Activated T-helper 1 cell treated with anti-CD3 and anti-CD28 coated beads, Interleukin-12 subunit alpha, Interleukin-12 subunit beta, Interleukin-2, Interleukin-4 antibody, amounts not matched to agents 30 ng/mL and 10 ng/mL and 1 ng/mL, durations not matched to agents 14 hours and 24 hours and 36 hours (primary cell): Measurements from ENCODE around the gene DNAJC25. TPM values are rescaled to one million over a fixed set of nuclear protein-coding genes. Genes with fewer than 3 reads are reported as not detected.
"Not testable (repeated sequence)": the region's sequence is repeated elsewhere in the genome, so short reads cannot be mapped to it uniquely, and the experiment has no call there.

Experiments used
- DNase-seq: peaks from one replicate; pipeline ENCODE4 v3.0.0; 2021; ENCODE audit warnings: low spot score
- H3K27ac Mint-ChIP-seq: one replicate; pipeline ENCODE4 v1.8.0; 2021; ENCODE audit warnings: mild to moderate bottlenecking, mixed read lengths
- H3K27me3 Mint-ChIP-seq: one replicate; pipeline ENCODE4 v1.8.0; 2022; ENCODE audit warnings: mild to moderate bottlenecking, moderate library complexity, mixed read lengths; ENCODE audit not compliant: insufficient read depth
- H3K36me3 Mint-ChIP-seq: one replicate; pipeline ENCODE4 v1.8.0; 2021; ENCODE audit warnings: low read depth, mixed read lengths
- H3K4me1 Mint-ChIP-seq: one replicate; pipeline ENCODE4 v1.8.0; 2021; ENCODE audit warnings: low read depth, mixed read lengths
- H3K4me3 Mint-ChIP-seq: one replicate; pipeline ENCODE4 v1.8.0; 2021; ENCODE audit warnings: mild to moderate bottlenecking, moderate library complexity, mixed read lengths
- H3K9me3 Mint-ChIP-seq: one replicate; pipeline ENCODE4 v1.8.0; 2021; ENCODE audit warnings: mixed read lengths
- intact Hi-C: fragments of 100-400 bp; cut with micrococcal nuclease; formaldehyde crosslinking; loops from one replicate; pipeline ENCODE4 v1.15.1; 2024
- total RNA-seq: library from RNA; stranded (reverse); gene quantifications from 2 replicates; pipeline ENCODE4 v1.2.3, GENCODE V29; 2022

The DNAJC25 gene
- total RNA-seq, 1 donor from 2014 or later: 5.8 TPM

DNA sequence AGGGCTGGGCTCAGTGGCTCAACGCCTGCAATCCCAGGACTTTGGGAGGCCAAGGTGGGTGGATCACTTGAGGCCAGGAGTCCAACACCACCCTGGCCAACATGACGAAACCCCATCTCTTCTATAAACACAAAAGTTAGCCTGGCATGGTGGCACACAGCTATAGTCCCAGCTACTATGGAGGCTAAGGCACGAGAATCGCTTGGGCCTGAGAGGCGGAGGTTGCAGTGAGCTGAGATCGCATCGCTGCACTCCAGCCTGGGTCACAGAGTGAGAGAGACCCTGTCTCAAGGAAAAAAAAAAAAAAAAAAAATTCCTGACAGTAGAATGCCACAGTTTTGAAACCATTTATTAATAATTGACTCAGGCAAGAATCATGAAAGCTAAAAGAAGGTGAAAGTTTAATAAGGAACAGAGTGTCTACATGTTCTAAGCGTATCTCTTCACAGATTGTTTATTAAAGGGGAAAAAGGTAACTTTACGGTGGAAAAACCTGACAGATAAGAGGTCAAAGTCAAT, 26.0 kb upstream of the DNAJC25 start:
- intact Hi-C loops: no loop called here

GRCh38 chr9:111610149-111610548, 21.0 kb upstream of the DNAJC25 start:
- Mint-ChIP-seq H3K4me1 (no peaks in the 10 kb centered on the region), H3K27ac (no peak overlapping the region), H3K4me3 (no peak overlapping the region), H3K9me3 (no peaks in the 10 kb centered on the region), H3K27me3 (peaks cover 16% of the 10 kb centered on the region), H3K36me3 (no peaks in the 10 kb centered on the region)
- DNase-seq: no peak
- intact Hi-C loops: no loop called here

More for the DNA sequence above, 26.0 kb upstream of the DNAJC25 start:
- Mint-ChIP-seq H3K4me3 (no peak overlapping the region), H3K36me3 (no peaks in the 10 kb centered on the region), H3K27ac (no peak overlapping the region), H3K9me3 (no peaks in the 10 kb centered on the region), H3K4me1 (no peaks in the 10 kb centered on the region), H3K27me3 (peaks cover 21% of the 10 kb centered on the region)
- DNase-seq: no peak

DNA sequence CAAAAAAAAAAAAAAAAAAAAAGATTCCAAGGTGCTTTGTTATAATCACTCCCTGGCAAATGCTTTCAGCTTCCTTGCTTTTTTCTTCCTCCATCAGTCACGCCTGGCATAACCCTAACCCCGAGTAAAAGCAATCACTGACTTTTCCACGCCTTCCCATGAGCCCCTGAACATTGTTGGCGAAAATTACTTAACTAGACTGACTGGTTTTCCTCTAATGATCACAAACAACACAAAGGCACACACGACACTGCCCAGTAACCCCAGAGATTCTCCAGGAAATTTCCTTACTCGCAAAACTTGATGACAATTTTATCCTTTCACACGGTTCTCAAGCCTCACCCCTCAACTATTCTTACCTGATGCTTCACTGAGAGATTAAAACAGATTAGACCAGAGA, 20.3 kb upstream of the DNAJC25 start:
- H3K27ac Mint-ChIP-seq: no peak overlapping the region
- no peaks in the 10 kb centered on the region for H3K36me3 Mint-ChIP-seq
- intact Hi-C loops: no loop called here
- H3K4me1 Mint-ChIP-seq: no peaks in the 10 kb centered on the region
- no peak for DNase-seq
- H3K9me3 Mint-ChIP-seq: no peaks in the 10 kb centered on the region
- H3K27me3 Mint-ChIP-seq: peaks cover 19% of the 10 kb centered on the region
- H3K4me3 Mint-ChIP-seq: no peak overlapping the region

- no peak overlapping the region for H3K4me3 Mint-ChIP-seq
- no peaks in the 10 kb centered on the region for H3K36me3 Mint-ChIP-seq
- H3K9me3 Mint-ChIP-seq: no peaks in the 10 kb centered on the region
- intact Hi-C loops: no loop called here
- no peak overlapping the region for H3K27ac Mint-ChIP-seq
- DNase-seq: no peak
- H3K4me1 Mint-ChIP-seq: no peaks in the 10 kb centered on the region
- H3K27me3 Mint-ChIP-seq: peaks cover 12% of the 10 kb centered on the region
Observed at GRCh38 chr9:111613436-111614040, 17.6 kb upstream of the DNAJC25 start.

- Mint-ChIP-seq H3K4me1 (no peaks in the 10 kb centered on the region), H3K9me3 (no peaks in the 10 kb centered on the region), H3K27ac (no peak overlapping the region), H3K36me3 (no peaks in the 10 kb centered on the region), H3K27me3 (peaks cover 12% of the 10 kb centered on the region), H3K4me3 (no peak overlapping the region)
- intact Hi-C loops: no loop called here
- no peak for DNase-seq
Observed at GRCh38 chr9:111615928-111616327, 15.2 kb upstream of the DNAJC25 start.

DNA sequence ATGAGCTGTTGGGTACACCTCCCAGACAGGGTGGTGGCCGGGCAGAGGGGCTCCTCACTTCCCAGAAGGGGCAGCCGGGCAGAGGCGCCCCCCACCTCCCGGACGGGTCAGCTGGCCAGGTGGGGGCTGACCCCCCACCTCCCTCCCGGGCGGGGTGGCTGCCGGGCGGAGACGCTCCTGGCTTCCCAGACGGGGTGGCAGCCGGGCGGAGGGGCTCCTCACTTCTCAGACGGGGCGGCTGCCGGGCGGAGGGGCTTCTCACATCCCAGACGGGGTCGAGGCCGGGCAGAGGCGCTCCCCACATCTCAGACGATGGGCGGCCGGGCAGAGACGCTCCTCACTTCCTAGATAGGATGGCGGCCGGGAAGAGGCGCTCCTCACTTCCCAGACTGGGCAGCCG, 13.8 kb upstream of the DNAJC25 start:
- H3K36me3 Mint-ChIP-seq, H3K27ac Mint-ChIP-seq, intact Hi-C loops, H3K4me1 Mint-ChIP-seq, H3K9me3 Mint-ChIP-seq, H3K4me3 Mint-ChIP-seq, DNase-seq: not testable (repeated sequence)
- H3K27me3 Mint-ChIP-seq: peaks cover 11% of the 10 kb centered on the region

DNA sequence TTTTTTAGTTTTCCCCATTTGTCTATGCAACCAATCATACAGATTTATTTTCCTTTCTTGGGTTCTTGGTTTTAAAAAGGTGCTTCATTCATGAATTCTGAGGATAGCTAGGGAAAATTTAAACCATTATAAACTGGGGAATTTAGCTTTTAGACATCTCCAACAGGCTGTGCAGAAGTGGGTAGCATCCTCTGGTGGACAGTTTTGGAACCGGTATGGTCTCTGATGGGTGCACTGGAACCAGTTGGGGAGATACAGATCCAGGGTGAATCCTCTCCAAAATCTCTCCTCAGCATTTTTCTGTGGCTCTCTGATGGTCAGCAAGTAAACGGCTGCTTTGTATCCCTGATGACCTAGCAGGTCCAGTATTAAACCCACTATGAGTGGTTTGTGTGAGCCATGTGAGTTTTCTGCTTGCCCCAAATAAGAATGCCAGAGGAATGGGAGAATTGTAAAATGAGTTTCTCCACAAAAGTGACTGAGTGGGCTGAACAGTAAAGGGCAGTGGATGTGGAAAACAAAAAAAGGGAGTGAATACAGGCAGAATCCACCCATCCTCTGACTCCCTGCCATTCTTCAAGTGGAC, 9.1 kb upstream of the DNAJC25 start:
- Mint-ChIP-seq H3K27ac (no peak overlapping the region), H3K9me3 (no peaks in the 10 kb centered on the region), H3K36me3 (no peaks in the 10 kb centered on the region), H3K4me3 (no peak overlapping the region), H3K4me1 (no peaks in the 10 kb centered on the region), H3K27me3 (peaks cover 8% of the 10 kb centered on the region)
- no peak for DNase-seq
- intact Hi-C loops: no loop called here

DNA sequence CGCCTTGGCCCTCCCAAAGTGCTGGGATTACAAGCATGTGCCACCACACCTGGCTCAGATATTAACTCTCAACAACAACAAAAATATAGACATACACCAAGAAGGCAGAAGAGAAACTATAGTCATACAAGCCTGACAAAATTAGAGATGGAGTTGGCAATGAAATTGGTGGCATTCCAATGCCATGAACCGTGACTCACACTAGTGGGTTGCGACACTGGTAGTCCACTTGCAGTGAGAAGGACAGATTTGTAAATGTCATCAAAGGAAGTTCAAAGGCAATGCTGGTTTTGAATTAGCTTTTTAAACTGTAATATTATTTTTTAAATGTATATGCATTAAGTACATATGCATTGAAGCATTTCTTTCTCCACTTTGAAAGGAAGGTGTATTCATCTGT, 8.5 kb upstream of the DNAJC25 start:
- H3K4me3 Mint-ChIP-seq: no peak overlapping the region

DNA sequence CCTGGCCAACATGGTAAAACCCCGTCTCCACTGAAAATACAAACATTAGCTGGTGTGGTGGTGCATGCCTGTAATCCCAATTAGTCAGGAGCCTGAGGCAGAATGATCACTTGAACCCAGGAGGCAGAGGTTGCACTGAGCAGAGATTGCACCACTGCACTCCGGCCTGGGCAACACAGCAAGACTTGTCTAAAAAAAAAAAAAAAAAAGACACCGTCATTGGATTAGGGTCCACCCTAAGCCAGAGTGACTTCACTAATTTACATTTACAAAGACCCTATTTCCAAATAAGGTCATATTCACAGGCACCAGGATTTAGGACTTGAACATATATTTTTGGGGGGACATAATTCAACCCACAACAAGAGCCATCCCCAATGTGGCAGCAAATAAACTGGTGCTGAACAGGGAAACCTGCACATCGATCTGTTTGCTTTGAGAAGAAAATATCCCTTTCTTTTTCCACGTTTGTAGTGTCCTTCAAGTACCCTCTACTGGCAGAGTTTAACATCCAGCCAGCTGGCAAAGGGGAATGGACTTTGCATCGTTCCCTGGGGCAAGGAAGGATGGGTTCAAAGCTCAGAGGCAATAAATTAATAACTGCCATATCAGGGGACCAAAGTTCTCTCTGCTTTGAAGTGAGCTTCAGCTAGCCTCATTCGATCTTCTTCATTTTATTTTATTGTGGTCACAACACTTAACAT, 3.7 kb upstream of the DNAJC25 start:
- no peak overlapping the region for H3K4me3 Mint-ChIP-seq
- no peaks in the 10 kb centered on the region for H3K9me3 Mint-ChIP-seq
- peaks cover 9% of the 10 kb centered on the region for H3K27me3 Mint-ChIP-seq
- H3K4me1 Mint-ChIP-seq: peaks cover 17% of the 10 kb centered on the region
- H3K27ac Mint-ChIP-seq: no peak overlapping the region
- H3K36me3 Mint-ChIP-seq: no peaks in the 10 kb centered on the region
- intact Hi-C loops: no loop called here
- DNase-seq: no peak

More for the DNA sequence above, 8.5 kb upstream of the DNAJC25 start:
- no peak for DNase-seq
- intact Hi-C loops: no loop called here
- Mint-ChIP-seq H3K36me3 (no peaks in the 10 kb centered on the region), H3K27me3 (peaks cover 11% of the 10 kb centered on the region), H3K9me3 (no peaks in the 10 kb centered on the region), H3K4me1 (no peaks in the 10 kb centered on the region), H3K27ac (no peak overlapping the region)

GRCh38 chr9:111628411-111628810, 2.7 kb upstream of the DNAJC25 start:
- Mint-ChIP-seq H3K4me3 (no peak overlapping the region), H3K4me1 (peaks cover 27% of the 10 kb centered on the region), H3K36me3 (peaks cover under 1% of the 10 kb centered on the region), H3K27me3 (peaks cover 3% of the 10 kb centered on the region), H3K27ac (no peak overlapping the region), H3K9me3 (no peaks in the 10 kb centered on the region)
- intact Hi-C loops: no loop called here
- no peak for DNase-seq

DNA sequence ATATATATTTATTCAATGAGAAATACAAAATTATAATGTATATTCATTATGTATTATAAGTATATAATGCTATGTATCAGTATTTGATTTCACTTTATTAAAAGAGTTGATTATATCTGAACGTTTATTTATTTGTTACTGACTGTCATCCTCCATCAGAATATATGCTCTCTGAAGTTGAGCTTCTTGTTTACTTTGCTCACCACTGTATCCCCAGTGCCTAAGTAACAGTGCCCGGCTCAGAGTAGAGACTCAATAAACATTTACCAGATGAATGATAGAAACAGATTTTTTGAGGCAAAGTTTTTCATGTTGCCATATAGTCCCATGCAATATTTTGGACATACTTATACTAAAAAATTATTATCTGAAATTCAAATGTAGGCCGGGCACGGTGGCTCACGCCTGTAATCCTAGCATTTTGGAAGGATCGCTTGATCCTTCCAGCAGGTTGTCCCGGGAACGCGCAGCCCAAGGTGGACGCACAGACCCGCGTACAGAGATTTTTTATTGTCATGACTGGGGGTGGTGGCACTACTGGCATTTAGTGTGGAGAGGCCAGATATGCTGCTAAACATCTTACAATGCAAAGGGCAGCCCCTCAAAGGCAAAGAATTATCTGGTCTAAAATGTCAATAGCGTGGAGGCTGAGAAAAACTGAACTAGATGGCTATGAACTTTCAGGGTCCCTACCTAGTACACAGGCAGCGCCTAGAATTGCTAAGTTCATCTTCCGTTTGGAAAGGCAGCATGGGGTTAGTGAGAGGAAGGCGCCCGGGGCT, 761 bp upstream of the DNAJC25 start:
- peaks cover 12% of the 10 kb centered on the region for H3K36me3 Mint-ChIP-seq
- no peaks in the 10 kb centered on the region for H3K9me3 Mint-ChIP-seq
- H3K4me1 Mint-ChIP-seq: peaks cover 46% of the 10 kb centered on the region
- DNase-seq: no peak
- H3K27ac Mint-ChIP-seq: peak overlapping the region; percentile 93
- H3K27me3 Mint-ChIP-seq: peaks cover 3% of the 10 kb centered on the region
- intact Hi-C loops: loop anchor here (2.0 to 10.0 kb wide), 5 partner anchors 104 to 1373 kb away; partner anchors contain the start of genes SUSD1, TXN and UGCG
- H3K4me3 Mint-ChIP-seq: peak overlapping the region; percentile 95

GRCh38 chr9:111630964-111631213, 245 bp upstream of the DNAJC25 start:
- peak overlapping the region; percentile 95 for H3K4me3 Mint-ChIP-seq
- DNase-seq: no peak
- H3K9me3 Mint-ChIP-seq: no peaks in the 10 kb centered on the region
- H3K36me3 Mint-ChIP-seq: peaks cover 12% of the 10 kb centered on the region
- peaks cover 3% of the 10 kb centered on the region for H3K27me3 Mint-ChIP-seq
- peaks cover 52% of the 10 kb centered on the region for H3K4me1 Mint-ChIP-seq
- peak overlapping the region; percentile 93 for H3K27ac Mint-ChIP-seq
- intact Hi-C loops: loop anchor here (1.0 to 10.0 kb wide), 11 partner anchors 30 to 1374 kb away; partner anchors contain the start of genes ECPAS, GNG10, HSDL2 and KIAA1958
